ENCODE results near the gene FAH.
A peak's percentile ranks its signal among the peaks of the same experiment; 100 is the strongest.

Gene FAH

GRCh38 chr15:80202016-80202315, 49.2 kb downstream of the FAH start:
- DNase-seq: no peak

GRCh38 chr15:80202641-80203360, 50.0 kb downstream of the FAH start:
- DNase-seq: no peak

GRCh38 chr15:80203361-80203885, 50.6 kb downstream of the FAH start:
- DNase-seq: no peak

- no peak for DNase-seq
These were observed 51.4 kb downstream of the FAH start for GRCh38 chr15:80204231-80204630.

GRCh38 chr15:80207887-80208286, 55.1 kb downstream of the FAH start:
- no peak for DNase-seq

- no peak for DNase-seq
These were observed 56.2 kb downstream of the FAH start for GRCh38 chr15:80208758-80209734.

- DNase-seq: no peak
These were observed 58.1 kb downstream of the FAH start for GRCh38 chr15:80210611-80211573.

- DNase-seq: no peak
These were observed 59.2 kb downstream of the FAH start for GRCh38 chr15:80211976-80212375.

GRCh38 chr15:80214910-80215309, 62.1 kb downstream of the FAH start:
- no peak for DNase-seq

GRCh38 chr15:80216141-80216540, 63.3 kb downstream of the FAH start:
- DNase-seq: no peak

- no peak for DNase-seq
These were observed 64.1 kb downstream of the FAH start for GRCh38 chr15:80216911-80217310.

GRCh38 chr15:80217327-80217900, 64.6 kb downstream of the FAH start:
- DNase-seq: no peak

- DNase-seq: no peak
These were observed 67.2 kb downstream of the FAH start for GRCh38 chr15:80219955-80220354.

GRCh38 chr15:80228959-80229610, 76.3 kb downstream of the FAH start:
- no peak for DNase-seq

- no peak for DNase-seq
These were observed 78.6 kb downstream of the FAH start for GRCh38 chr15:80231371-80231770.

GRCh38 chr15:80233581-80233980, 80.8 kb downstream of the FAH start:
- DNase-seq: no peak

- DNase-seq: peak; percentile 35
These were observed 82.1 kb downstream of the FAH start for GRCh38 chr15:80234883-80235282.

Measured in stimulated activated CD4-positive, alpha-beta T cell treated with anti-CD3 and anti-CD28 coated beads, Interleukin-1b, Interleukin-23, amount 100 ng/mL, for 48 hours (primary cell).